ENCODE measurements around the gene TNFAIP8L2. TPM values are rescaled to one million over a fixed set of nuclear protein-coding genes. Genes with fewer than 3 reads are reported as not detected.

Gene TNFAIP8L2
- total RNA-seq, 3 donors from 2014 or later: 1.3 to 2.8 (median 2.5) TPM

GRCh38 chr1:151134396-151134795 is 22.1 kb upstream of the TNFAIP8L2 start:
- no peaks in the 10 kb centered on the region for H3K36me3 ChIP-seq (ENCODE audit: low read depth)
- no peak overlapping the region for H3K4me3 ChIP-seq
- intact Hi-C loops (cut with DNase I, micrococcal nuclease): no loop called here
- DNase-seq: no peak
- no peak for ATAC-seq
- TF ChIP-seq, protein P1, sequence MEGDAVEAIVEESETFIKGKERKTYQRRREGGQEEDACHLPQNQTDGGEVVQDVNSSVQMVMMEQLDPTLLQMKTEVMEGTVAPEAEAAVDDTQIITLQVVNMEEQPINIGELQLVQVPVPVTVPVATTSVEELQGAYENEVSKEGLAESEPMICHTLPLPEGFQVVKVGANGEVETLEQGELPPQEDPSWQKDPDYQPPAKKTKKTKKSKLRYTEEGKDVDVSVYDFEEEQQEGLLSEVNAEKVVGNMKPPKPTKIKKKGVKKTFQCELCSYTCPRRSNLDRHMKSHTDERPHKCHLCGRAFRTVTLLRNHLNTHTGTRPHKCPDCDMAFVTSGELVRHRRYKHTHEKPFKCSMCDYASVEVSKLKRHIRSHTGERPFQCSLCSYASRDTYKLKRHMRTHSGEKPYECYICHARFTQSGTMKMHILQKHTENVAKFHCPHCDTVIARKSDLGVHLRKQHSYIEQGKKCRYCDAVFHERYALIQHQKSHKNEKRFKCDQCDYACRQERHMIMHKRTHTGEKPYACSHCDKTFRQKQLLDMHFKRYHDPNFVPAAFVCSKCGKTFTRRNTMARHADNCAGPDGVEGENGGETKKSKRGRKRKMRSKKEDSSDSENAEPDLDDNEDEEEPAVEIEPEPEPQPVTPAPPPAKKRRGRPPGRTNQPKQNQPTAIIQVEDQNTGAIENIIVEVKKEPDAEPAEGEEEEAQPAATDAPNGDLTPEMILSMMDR (IDR thresholded peaks at IDR 0.05): no peak
- no peaks in the 10 kb centered on the region for H3K9me3 ChIP-seq
- no peaks in the 10 kb centered on the region for H3K4me1 ChIP-seq (ENCODE audit: low read depth)

GRCh38 chr1:151134991-151135390 is 21.5 kb upstream of the TNFAIP8L2 start:
- TF ChIP-seq, protein P1 (IDR thresholded peaks at IDR 0.05): no peak
- Histone ChIP-seq H3K4me1 (ENCODE audit: low read depth) (no peaks in the 10 kb centered on the region), H3K36me3 (ENCODE audit: low read depth) (no peaks in the 10 kb centered on the region), H3K9me3 (no peaks in the 10 kb centered on the region), H3K4me3 (no peak overlapping the region)
- no peak for ATAC-seq
- no peak for DNase-seq
- intact Hi-C loops (cut with DNase I, micrococcal nuclease): no loop called here

GRCh38 chr1:151135433-151136385 is 20.7 kb upstream of the TNFAIP8L2 start:
- ATAC-seq (no peak), DNase-seq (no peak)
- intact Hi-C loops (cut with DNase I, micrococcal nuclease): no loop called here
- TF ChIP-seq, protein P1 (IDR thresholded peaks at IDR 0.05): no peak
- H3K36me3 ChIP-seq (ENCODE audit: low read depth): no peaks in the 10 kb centered on the region
- H3K9me3 ChIP-seq: no peaks in the 10 kb centered on the region
- H3K4me3 ChIP-seq: no peak overlapping the region
- no peaks in the 10 kb centered on the region for H3K4me1 ChIP-seq (ENCODE audit: low read depth)

DNA sequence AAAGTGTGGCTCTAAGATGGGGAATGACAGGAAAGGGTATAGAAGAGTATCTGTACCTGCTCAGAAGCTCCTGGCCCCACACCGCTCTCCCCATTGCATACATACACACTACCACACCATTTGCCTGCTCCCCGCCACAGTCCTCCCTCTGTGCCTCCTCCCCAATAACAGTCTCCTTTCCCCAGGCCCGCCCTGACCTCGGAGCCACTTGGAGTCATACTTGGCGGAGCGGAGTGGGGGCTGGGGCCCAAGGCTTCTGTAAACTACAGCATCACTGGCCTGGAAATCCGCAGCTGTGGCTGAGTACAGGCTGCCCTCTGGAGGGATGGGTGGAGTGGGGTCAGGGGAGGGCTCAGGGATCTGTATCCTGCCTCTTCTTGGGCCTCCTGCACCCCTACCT is 18.7 kb upstream of the TNFAIP8L2 start:
- TF ChIP-seq, protein P1 (IDR thresholded peaks at IDR 0.05): no peak

GRCh38 chr1:151142411-151143056 is 13.9 kb upstream of the TNFAIP8L2 start:
- ATAC-seq (no peak), DNase-seq (no peak)
- intact Hi-C loops (cut with DNase I, micrococcal nuclease): no loop called here
- no peaks in the 10 kb centered on the region for H3K9me3 ChIP-seq
- no peaks in the 10 kb centered on the region for H3K36me3 ChIP-seq (ENCODE audit: low read depth)
- TF ChIP-seq, protein P1 (IDR thresholded peaks at IDR 0.05): no peak
- H3K4me1 ChIP-seq (ENCODE audit: low read depth): peaks cover 11% of the 10 kb centered on the region
- no peak overlapping the region for H3K4me3 ChIP-seq

More for the DNA sequence above, 18.7 kb upstream of the TNFAIP8L2 start:
- ATAC-seq (no peak), DNase-seq (no peak)
- intact Hi-C loops (cut with DNase I, micrococcal nuclease): no loop called here
- H3K36me3 ChIP-seq (ENCODE audit: low read depth): no peaks in the 10 kb centered on the region
- no peaks in the 10 kb centered on the region for H3K4me1 ChIP-seq (ENCODE audit: low read depth)
- no peaks in the 10 kb centered on the region for H3K9me3 ChIP-seq
- no peak overlapping the region for H3K4me3 ChIP-seq

All from mucosa of descending colon (tissue), 3 donors.